Measurements from ENCODE around the gene FOXF2.

DNA sequence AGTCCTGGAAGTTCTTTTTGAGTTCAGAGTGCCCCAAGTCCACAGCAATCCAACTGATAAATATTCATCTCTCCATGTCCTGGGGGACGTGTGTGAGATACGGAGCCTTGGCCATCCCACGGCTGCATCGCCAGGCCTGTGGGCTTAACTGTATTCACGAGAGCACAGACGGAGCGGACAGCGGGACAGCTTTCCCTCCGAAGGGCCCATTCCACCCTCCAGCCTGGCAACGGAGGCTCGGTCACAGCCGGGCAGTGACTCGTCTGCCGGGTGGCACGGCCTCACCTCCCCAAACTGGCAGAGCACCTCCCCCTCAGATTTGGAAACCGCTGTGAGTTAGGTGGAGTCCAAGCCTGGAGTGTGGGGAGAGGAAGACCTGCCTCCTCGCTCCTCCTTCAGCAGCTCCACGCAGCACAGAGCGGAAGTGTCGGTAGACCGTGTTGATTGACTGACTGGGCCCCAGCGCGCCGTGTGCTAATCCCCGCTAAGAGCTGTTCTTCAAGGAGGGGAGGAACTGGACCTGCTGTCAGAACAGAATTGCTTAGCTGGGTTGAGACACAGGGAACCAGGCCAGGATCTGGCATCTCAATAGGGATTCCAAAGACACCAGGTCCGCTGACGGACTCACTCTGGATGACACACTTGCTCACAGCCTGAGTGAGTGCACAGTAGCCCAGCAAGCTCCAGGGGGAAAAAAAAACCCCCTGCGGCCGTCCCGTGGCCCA lies 10.9 kb downstream of the FOXF2 start:
- TF ChIP-seq, protein P1, sequence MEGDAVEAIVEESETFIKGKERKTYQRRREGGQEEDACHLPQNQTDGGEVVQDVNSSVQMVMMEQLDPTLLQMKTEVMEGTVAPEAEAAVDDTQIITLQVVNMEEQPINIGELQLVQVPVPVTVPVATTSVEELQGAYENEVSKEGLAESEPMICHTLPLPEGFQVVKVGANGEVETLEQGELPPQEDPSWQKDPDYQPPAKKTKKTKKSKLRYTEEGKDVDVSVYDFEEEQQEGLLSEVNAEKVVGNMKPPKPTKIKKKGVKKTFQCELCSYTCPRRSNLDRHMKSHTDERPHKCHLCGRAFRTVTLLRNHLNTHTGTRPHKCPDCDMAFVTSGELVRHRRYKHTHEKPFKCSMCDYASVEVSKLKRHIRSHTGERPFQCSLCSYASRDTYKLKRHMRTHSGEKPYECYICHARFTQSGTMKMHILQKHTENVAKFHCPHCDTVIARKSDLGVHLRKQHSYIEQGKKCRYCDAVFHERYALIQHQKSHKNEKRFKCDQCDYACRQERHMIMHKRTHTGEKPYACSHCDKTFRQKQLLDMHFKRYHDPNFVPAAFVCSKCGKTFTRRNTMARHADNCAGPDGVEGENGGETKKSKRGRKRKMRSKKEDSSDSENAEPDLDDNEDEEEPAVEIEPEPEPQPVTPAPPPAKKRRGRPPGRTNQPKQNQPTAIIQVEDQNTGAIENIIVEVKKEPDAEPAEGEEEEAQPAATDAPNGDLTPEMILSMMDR (IDR thresholded peaks at IDR 0.05; ENCODE audit: low read depth, low read length) = no peak
- no peak for TF ChIP-seq POLR2A (IDR thresholded peaks at IDR 0.05; ENCODE audit: extremely low read depth, insufficient read length)

All from NB4 (cell line).